Transverse colon (tissue), 4 donors: ENCODE measurements around the gene PLA2G2C.

Source experiments
- EP300 ChIP-seq: sonication (generic); formaldehyde crosslinking; IDR thresholded peaks from one replicate; pipeline ENCODE4 v1.6.1; 2017; ENCODE audit warnings: antibody characterized with exemption, low read depth
- POLR2A ChIP-seq: fragments of 450-650 bp; IDR thresholded peaks from one replicate; pipeline ENCODE4 v1.6.1; 2016; ENCODE audit warnings: antibody characterized with exemption, mild to moderate bottlenecking, moderate library complexity
- POLR2AphosphoS5 ChIP-seq, 3 donors: sonication (generic); formaldehyde crosslinking; IDR thresholded peaks; one replicate each; pipeline ENCODE4 v1.6.1; 2016; ENCODE audit warnings: antibody characterized with exemption in 3 of 3
- TF ChIP-seq, protein P1 (sequence below), 5 experiments: fragments of 200-600 bp in 3 of 5; fragments of 450-650 bp in 2 of 5; sonication (generic) in 3 of 5; IDR thresholded peaks; 1 replicate in 2 of 5; 2 replicates in 3 of 5; pipeline ENCODE4 v1.5.1; 2016 to 2017; ENCODE audit warnings: antibody characterized with exemption in 5 of 5, inconsistent platforms in 3 of 5, mild to moderate bottlenecking in 2 of 5, moderate library complexity in 1 of 5

- TF ChIP-seq, protein P1, sequence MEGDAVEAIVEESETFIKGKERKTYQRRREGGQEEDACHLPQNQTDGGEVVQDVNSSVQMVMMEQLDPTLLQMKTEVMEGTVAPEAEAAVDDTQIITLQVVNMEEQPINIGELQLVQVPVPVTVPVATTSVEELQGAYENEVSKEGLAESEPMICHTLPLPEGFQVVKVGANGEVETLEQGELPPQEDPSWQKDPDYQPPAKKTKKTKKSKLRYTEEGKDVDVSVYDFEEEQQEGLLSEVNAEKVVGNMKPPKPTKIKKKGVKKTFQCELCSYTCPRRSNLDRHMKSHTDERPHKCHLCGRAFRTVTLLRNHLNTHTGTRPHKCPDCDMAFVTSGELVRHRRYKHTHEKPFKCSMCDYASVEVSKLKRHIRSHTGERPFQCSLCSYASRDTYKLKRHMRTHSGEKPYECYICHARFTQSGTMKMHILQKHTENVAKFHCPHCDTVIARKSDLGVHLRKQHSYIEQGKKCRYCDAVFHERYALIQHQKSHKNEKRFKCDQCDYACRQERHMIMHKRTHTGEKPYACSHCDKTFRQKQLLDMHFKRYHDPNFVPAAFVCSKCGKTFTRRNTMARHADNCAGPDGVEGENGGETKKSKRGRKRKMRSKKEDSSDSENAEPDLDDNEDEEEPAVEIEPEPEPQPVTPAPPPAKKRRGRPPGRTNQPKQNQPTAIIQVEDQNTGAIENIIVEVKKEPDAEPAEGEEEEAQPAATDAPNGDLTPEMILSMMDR (IDR thresholded peaks at IDR 0.05), result no peak
- no peak for TF ChIP-seq POLR2A
- TF ChIP-seq POLR2AphosphoS5 (IDR thresholded peaks at IDR 0.05), result no peak
- no peak for TF ChIP-seq EP300
Observed at GRCh38 chr1:20223551-20224419, 37.5 kb upstream of the PLA2G2C start.
